Stimulated activated CD8-positive, alpha-beta memory T cell treated with anti-CD3 and anti-CD28 coated beads, Interleukin-4, amount 100 ng/mL, for 1 hour (primary cell): ENCODE data around the gene COX4I2.
"Not testable (repeated sequence)": the region's sequence is repeated elsewhere in the genome, so short reads cannot be mapped to it uniquely, and the experiment has no call there.

ENCODE experiments used
- DNase-seq, 2 donors: peaks; one replicate each; pipeline ENCODE4 v3.0.0-alpha.2; 2020; ENCODE audit warnings: low read depth in 2 of 2, low spot score in 1 of 2

COX4I2 gene

DNA sequence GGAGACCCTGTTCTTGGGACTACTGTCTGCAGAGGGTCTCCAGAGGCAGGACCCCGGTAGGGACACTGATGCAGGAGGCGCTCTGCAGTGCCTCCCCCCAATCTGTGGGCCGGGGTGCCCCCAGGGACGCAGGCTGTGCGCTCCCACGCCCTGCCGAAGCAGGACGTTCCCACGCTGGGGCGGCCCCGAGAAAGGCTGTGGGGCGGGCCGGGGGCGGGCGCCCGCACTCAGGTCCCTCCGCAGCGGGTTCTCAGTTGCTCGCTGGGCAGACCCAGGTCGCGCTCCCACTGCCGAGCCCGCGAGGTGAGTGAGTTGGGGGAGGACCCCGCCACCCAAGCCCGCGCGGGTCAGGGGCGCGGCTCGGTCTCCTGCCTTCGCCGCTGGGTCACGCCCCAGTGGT, at the start of gene COX4I2:
Gene COX4I2 (plus strand): TSS at position 253 of the 400 bp plus-strand sequence. CDS start 1,106 bp downstream, outside the sequence.
- no peak for DNase-seq

DNA sequence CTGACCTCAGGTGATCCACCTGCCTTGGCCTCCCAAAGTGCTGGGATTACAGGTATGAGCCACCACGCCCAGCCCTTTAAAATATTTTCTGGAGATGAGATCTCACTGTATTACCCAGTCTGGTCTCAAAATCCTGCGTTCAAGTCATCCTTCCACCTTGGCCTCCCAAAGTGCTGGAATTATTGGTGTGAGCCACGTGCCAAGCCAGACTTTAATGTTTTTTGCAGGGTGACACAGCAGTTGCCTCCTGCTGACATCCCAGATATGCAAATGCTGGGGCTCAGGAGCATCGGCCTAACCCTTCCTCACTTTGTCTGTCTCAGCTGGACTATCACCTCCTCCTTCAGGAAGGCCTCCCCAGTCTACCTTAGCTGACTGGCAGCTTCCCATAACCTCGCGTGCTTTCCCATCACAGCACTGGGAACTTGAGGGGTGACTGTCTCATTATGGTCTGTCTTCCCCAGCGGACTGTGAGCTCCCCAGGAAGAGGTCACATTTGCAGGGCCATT, 46.9 kb upstream of the COX4I2 start:
- DNase-seq = no peak

DNA sequence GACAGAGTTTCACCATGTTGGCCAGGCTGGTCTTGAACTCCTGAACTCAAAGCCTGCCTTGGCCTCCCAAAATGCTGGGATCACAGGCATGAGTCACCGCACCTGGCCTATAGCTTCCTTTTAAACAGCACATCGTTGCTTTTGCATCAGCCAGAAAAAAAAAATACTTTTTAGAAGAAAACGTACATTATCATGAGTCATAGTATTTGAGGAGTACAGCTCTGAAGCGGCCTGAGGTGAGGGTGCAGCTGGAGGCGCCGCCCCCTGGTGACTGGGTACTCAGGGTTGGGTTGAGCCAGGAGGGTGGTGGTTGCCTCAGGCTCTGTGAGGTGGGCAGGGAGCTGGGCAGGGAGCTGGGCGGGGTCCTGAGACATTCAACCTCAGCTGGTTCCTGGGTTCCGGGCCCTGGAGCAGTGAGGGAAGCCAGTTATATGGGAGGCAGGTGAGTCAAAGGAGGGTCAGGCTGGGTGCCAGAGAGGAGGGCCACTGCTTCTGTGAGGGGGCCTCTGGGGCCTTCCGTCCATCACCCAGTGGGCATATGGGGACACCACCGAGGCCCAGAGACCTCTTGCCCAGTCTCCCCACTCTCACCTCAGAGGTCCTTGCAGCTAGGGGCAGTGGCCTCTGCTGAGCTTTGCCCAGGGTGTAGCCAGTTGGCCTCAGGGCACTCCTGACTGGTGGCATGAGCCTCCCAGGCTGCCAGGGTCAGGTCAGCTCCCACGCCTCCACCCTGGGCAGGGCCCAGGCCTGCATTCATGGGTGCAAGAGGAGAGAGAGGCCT, 44.3 kb upstream of the COX4I2 start:
- no peak for DNase-seq

DNA sequence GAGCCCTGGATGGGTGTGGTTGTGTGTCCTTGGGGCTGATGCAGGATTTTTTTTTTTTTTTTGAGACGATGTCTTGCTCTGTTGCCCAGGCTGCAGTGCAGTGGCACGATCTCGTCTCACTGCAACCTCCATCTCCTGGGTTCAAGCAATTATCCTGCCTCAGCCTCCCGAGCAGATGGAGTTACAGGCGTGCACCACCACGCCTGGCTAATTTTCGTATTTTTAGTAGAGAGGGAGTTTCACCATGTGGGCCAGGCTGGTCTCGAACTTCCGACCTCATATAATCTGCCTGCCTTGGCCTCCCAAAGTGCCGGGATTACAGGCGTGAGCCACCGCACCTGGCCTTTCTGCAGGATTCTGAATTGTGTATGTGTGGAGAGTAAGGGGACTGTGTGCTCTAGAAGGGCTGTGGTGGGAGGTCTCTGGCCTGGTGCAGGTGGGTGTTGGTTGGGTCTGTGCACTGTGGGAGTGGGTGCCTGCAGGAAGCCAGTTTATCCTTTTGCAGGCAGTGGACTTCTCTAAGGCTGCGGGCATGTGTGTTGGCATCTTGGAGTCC, 43.6 kb upstream of the COX4I2 start:
- DNase-seq = no peak

DNA sequence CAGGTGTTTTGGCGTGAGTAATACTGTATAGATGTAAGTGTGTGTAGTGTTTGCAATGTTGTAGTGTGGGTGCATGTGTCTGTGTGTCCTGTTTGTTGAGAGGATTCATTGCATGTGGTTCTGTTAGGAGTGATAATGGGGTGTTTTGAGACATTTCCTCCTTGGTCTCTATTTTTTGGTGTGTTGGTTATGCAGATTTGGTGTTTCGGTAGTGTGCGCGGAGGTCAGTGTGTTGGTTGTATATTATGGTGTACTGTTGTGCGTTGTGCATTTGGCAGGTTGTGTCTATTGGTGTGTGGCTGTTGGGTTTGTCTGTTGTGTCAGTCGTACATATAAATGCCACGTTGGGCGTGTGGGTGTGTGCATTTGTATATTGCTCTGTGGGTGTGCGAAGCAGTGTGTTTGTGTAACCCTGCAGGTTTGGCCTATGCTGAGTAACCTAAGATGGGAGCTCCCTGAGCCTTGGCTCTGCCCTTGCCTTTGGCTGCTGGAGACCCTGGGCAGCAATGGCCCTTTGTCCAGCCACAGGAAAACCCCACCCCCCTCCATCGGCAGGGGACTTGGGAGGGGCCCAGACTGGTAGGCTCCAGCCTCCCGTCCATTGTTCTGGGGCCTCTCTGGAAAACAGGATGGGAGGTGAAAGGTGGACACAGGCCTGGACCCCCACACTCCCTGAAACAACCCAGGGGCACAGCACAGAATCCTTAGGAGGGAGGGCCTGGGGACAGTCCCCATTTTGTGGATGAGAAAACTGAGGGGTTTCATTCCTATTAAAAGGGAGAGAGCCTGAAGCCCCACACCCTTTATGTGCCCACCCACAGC, 42.9 kb upstream of the COX4I2 start:
- no peak for DNase-seq

DNA sequence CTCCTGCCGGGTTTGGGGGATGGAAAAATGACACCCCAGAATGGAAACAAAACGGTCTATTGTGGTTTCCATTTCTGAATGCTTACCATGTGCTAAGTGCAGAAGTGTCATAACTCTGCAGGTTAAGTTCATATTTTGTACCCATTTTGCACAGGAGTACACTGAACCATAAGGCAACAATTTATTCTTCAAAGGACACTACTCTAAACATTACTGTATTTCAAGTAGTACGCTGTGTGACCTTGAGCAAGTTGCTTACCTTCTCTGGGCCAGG, 42.4 kb upstream of the COX4I2 start:
- DNase-seq = no peak

DNA sequence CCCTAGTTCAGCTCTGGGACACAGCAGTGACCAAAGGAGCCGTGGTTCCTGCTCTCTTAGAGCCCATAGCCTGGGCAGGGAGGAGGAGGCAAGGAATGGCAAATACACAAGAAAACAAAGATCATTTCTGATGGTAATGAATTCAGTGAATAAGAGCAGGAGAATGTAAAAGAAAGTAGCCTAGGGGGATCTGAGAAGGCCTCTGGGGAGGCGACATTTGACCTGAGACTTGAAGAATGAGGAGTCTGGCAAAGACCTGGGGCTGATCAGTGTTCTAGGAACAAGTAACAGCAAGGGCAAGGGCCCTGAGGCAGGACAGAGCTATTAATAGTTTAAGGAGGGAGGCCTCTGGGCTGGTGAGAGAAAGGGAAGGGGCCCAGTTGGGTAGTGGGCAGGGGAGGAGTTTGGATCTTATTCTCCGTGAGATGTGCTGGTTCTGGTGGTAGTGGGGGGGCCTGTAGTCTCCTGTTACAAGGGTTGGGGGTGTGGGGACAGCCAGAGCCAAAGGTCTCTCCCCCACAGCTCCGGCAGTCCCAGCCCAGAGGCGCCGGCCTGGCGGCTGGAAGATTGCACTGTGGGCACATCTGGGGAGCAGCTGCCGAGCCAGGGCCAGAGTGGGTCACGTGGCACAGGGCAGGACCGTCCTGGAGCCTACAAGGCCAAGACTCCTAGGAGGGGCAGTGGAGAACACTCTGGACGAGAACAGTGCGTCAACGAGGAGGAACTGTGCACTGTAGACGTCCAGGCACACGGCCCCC, 41.9 kb upstream of the COX4I2 start:
- no peak for DNase-seq

DNA sequence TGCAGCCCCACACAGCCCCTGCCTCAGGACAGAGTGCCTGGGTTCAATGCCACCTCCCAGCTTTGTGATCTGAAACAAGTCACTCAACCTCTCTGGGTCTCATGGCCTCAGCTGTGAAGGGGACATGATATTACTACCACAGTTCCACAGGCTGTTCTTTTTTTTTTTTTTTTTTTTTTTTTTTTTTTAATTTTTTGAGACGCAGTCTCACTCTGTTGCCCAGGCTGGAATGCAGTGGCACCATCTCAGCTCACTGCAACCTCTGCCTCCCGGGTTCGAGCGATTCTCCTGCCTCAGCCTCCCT, 41.3 kb upstream of the COX4I2 start:
- not testable (repeated sequence) for DNase-seq

DNA sequence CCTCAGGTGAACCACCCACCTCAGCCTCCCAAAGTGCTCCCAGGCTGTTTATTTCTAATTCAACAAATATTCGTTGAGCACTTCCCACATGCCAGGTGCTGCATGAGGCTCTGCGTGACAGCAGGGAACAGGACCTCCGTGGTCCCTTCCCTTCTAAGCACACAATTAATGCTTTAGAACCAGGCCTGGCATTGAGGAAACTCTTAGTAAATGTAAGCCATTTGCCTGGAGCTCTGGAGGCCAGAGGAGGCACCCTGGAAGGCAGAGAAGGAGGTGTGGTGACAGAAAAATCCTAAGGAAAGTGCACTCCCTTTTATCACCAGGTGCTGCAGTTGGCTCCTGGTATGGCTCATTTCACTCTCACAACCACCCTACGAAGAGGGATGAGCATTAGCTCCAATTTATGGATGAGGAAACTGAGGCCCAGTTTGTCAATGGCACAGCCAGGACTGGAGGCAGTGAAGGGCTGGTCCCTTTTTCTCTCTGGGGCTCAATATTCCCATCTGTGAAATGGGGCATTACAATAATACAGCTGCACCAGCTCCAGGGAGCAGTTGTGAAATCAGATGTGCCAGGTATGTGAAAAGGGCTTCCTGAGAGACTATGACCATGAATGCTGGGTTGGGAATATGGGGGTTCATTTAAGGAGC, 40.8 kb upstream of the COX4I2 start:
- DNase-seq = no peak

DNA sequence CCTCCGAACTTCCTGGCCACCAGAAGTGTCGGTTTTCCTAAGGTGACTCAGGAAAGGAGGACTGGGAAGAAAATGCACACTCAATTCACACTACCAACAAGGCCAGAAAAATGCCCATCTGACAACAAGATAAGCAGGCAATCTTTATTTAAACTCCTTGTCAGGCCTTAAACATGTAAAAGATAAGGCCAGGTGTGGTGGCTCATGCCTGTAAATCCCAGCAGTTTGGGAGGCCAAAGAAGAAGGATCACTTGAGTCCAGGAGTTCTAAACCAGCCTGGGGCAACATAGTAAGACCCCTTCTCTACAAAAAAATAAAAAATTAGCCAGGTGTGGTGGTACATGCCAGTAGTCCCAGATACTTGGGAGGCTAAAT, 40.2 kb upstream of the COX4I2 start:
- no peak for DNase-seq

DNA sequence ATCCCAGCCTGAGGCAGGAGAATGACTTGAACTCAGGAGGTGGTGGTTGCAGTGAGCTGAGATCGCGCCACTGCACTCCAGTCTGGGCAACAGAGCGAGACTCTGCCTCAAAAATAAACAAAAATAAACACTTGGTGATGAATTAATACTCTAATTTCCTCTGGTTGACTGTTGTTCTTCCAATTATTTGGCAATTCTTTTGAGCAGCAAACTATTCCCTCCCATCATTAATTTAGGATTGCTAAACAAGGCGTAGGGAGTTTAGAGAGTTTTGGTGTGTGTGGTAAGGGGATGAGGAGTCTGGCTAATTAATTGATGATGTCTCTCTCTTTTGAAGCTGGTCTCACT, 35.3 kb upstream of the COX4I2 start:
- no peak for DNase-seq

DNA sequence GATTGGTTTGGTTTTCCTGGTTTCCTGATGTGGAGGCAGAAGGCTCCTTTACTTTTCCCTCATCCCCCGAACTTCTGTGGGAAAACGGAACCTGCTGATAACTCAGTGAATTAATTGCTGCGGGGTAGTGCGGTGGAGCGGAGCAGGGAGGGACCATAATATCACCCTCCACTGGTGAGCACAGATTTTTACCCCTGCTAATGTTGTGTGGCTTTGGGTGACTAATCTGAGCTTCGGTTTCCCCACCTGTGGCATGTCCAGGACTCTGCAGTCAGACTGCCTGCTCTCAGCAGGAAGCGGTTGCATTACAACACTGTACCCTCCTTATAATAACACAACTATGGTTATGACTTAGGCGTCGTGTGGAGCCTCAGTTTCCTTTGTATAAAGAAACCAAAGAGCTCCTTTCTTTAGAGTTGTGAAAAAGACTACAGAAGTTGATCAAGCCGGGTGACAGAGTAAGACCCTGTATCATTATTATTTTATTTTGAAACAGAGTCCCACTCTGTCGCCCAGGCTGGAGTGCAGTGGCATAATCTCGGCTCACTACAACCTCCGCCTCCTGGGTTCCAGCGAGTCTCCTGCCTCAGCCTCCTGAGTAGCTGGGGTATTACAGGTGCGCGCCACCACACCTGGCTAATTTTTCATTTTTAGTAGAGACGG, 34.8 kb upstream of the COX4I2 start:
- no peak for DNase-seq

DNA sequence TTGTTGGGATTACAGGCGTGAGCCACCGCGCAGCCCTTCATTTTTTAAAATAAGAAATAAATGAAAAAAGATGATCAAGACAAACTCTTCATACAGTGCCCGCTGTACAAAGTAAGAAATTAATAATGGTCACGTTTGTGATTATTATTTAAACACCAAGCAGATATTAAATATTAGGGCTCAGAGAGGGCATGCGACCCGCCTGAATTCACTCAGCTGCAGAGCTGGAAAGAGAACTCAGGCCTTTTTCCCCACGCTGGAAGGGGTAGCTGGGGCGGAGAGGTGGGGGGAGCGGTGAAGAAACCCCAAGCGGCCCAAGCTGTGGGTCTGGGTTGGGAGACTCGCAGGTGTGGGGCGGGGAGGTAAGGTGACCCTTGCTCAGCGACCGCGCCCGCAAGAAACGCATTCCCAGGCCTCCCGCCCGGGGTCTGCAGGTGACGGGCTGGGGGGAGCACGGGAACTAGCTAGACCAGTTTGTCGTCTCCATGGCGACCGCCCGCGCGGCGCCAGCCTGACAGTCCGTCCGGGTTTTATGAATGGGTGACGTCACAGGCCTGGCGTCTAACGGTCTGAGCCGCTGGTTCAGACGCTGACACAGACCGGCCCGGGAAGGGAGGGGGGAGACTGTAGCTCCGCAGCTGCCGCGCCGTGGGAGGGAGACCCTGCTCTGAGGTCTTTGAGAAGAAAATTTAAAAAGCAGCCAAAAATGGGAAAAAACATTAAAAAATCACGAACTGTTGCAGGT, 33.7 kb upstream of the COX4I2 start:
- peak; percentile 45 to 46 for DNase-seq

DNA sequence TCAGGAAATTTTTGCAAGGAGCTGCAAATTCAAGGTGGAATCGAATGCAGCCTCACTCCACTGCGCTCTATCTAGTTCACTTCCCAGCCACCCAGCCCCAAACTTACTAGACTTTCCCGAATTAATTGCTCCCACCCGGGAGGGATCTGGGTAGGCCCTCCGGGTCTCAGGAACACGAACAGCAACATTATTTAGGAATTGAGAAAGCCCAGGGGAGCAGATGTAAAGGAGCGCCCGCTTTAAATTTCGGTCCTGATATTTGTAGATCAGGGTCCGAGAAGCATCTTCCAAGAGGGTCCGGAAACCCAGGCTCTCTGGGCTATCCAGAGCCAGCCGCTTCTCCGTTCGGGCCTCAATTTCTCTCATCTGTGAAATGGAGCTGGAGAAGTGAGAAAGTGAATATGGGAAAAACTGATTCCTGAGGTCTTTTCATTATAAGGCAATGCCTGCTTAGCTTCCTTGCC, 33.1 kb upstream of the COX4I2 start:
- no peak for DNase-seq

DNA sequence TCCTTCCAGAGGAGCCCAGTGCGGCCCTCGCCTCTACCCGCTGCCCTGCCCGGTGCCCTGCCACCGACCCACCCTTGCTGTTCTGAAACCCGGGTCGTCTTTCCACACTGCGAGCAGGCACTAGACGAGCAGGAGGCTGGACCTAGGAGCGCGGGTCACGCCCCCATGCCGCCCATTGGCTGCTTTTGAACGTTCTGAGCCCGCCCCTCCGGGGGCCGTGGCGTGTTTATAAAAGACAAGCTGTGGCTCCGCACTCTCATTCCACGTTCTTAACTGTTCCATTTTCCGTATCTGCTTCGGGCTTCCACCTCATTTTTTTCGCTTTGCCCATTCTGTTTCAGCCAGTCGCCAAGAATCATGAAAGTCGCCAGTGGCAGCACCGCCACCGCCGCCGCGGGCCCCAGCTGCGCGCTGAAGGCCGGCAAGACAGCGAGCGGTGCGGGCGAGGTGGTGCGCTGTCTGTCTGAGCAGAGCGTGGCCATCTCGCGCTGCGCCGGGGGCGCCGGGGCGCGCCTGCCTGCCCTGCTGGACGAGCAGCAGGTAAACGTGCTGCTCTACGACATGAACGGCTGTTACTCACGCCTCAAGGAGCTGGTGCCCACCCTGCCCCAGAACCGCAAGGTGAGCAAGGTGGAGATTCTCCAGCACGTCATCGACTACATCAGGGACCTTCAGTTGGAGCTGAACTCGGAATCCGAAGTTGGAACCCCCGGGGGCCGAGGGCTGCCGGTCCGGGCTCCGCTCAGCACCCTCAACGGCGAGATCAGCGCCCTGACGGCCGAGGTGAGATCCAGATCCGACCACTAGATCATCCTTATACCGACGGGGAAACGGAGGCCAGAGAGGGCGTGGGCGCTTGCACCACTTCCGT, 32.4 kb upstream of the COX4I2 start, which contains the start of gene ID1:
Gene ID1 (plus strand): TSS at position 259 of the 871 bp plus-strand sequence. CDS start 99 bp downstream, at position 358.
- peak; percentile 73 to 83 for DNase-seq

DNA sequence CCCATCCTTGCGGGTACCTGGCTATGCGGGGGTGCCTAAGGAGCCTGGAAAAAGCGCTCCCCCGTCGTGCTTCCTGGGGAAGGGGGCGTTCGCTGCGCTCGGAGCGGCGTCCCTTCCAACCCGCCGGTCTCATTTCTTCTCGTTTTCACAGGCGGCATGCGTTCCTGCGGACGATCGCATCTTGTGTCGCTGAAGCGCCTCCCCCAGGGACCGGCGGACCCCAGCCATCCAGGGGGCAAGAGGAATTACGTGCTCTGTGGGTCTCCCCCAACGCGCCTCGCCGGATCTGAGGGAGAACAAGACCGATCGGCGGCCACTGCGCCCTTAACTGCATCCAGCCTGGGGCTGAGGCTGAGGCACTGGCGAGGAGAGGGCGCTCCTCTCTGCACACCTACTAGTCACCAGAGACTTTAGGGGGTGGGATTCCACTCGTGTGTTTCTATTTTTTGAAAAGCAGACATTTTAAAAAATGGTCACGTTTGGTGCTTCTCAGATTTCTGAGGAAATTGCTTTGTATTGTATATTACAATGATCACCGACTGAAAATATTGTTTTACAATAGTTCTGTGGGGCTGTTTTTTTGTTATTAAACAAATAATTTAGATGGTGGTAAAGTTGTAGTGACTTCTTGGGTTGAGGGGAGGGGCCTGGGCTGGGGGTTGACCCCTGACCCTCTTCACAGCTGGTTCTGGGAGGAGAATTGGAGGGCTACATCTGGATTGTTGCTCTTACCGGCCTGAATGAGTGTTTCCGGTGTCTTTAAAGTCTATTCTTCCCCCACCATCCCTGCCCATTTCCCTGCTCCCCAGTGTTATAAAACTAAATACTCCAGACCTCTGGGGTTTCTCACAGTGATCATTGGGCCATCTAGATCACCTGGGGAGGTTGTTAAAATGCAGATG, 31.6 kb upstream of the COX4I2 start:
- no peak for DNase-seq

DNA sequence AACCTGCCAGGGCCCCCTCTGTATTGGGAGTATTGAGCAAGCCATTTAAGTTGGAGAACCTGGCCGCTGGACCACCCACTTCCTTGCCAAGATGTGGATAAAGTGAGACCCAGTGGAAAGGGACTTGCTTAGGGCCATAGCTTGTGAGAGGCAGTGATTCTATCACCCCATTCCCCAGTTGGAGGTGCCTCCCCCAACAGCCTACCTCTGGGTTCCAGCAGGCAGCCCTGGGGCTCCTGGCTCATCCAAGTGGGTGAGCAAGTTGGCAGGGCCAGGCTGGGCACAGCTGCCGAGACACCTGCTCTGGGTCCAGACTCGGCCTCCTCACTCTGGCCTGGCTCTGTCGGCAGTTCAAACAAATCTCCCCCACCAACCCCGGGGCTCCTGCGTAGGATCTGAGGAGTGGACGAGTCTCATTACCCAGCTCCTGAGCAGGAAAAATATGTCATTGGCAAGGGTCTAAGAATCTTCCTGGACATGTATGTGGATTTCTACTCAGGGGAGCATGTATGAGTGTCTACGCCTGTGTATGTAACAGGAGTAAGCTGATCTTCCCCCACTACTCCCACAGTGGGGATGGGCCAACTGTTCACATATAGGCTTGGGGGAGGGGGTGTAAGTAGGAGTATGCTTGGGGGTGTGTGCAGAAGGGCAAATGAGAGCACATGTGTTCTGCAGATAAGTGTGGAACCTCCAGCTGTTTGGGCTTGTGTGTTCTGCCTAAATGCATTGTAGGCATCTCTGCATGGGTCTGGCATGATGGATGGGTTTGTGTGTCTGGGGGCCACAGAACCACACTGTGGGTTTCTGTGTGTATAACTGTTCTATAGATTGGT, 30.7 kb upstream of the COX4I2 start:
- no peak for DNase-seq
